Measurements from ENCODE around the gene CAMSAP1.

The CAMSAP1 gene

GRCh38 chr9:135908093-135908753 is 877 bp upstream of the CAMSAP1 start:
- DNase-seq (ENCODE audit: low spot score) = no peak
- in situ Hi-C loops (cut with MboI; ENCODE audit: low pct_unique_long_range_greater_than_20kb, low sequenced_read_pairs, unreplicated experiment) = no loop called here
- TF ChIP-seq CTCF (IDR thresholded peaks at IDR 0.05; ENCODE audit: extremely low read depth, insufficient read depth, missing control alignments) = no peak

- no peak for TF ChIP-seq CTCF (IDR thresholded peaks at IDR 0.05; ENCODE audit: extremely low read depth, insufficient read depth, missing control alignments)
- no peak for DNase-seq (ENCODE audit: low spot score)
- in situ Hi-C loops (cut with MboI; ENCODE audit: low pct_unique_long_range_greater_than_20kb, low sequenced_read_pairs, unreplicated experiment) = no loop called here
Measured at GRCh38 chr9:135907006-135907430, 328 bp downstream of the CAMSAP1 start.

- DNase-seq (ENCODE audit: low spot score) = no peak
- in situ Hi-C loops (cut with MboI; ENCODE audit: low pct_unique_long_range_greater_than_20kb, low sequenced_read_pairs, unreplicated experiment) = no loop called here
Measured at GRCh38 chr9:135906291-135907005, 898 bp downstream of the CAMSAP1 start.

GRCh38 chr9:135905380-135906258 is 1.7 kb downstream of the CAMSAP1 start:
- DNase-seq (ENCODE audit: low spot score) = no peak
- in situ Hi-C loops (cut with MboI; ENCODE audit: low pct_unique_long_range_greater_than_20kb, low sequenced_read_pairs, unreplicated experiment) = no loop called here

More at GRCh38 chr9:135906291-135907005, 898 bp downstream of the CAMSAP1 start:
- TF ChIP-seq CTCF (IDR thresholded peaks at IDR 0.05; ENCODE audit: extremely low read depth, insufficient read depth, missing control alignments) = no peak

GRCh38 chr9:135903786-135904520 is 3.4 kb downstream of the CAMSAP1 start:
- in situ Hi-C loops (cut with MboI; ENCODE audit: low pct_unique_long_range_greater_than_20kb, low sequenced_read_pairs, unreplicated experiment) = no loop called here

More at GRCh38 chr9:135905380-135906258, 1.7 kb downstream of the CAMSAP1 start:
- TF ChIP-seq CTCF (IDR thresholded peaks at IDR 0.05; ENCODE audit: extremely low read depth, insufficient read depth, missing control alignments) = no peak

More at GRCh38 chr9:135903786-135904520, 3.4 kb downstream of the CAMSAP1 start:
- DNase-seq (ENCODE audit: low spot score) = no peak
- no peak for TF ChIP-seq CTCF (IDR thresholded peaks at IDR 0.05; ENCODE audit: extremely low read depth, insufficient read depth, missing control alignments)

All from GM13977 (cell line).